SKM-1 treated with dmso at 0.1 percent for 144 hours (cell line): ENCODE measurements around the gene WDR64.
A peak's percentile ranks its signal among the peaks of the same experiment; 100 is the strongest.
"Not testable (repeated sequence)": the region's sequence is repeated elsewhere in the genome, so short reads cannot be mapped to it uniquely, and the experiment has no call there.

Experiments used
- DNase-seq: peaks from one replicate; lab custom pipeline; 2025; ENCODE audit not compliant: unreplicated experiment; lab: John Stamatoyannopoulos, UW

Gene WDR64

DNA sequence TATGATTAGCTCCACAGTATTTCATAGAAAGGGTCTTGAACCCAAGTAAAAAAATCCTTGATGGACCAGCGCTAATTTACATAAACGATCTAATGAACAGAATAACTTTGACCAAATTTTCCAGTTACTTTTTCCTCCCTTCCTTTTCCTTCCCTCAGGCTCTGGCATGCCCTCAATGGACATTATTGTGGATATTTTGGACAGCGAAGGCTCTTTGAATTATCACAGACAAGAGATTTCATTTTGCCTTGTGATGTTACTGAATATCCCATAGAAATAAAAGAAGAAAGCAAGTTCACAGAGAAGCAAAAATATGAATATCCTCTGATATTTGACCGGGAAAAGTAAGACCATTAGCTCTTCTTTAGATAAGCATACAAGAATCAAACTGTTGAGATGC lies 135.6 kb downstream of the WDR64 start:
- no peak for DNase-seq

DNA sequence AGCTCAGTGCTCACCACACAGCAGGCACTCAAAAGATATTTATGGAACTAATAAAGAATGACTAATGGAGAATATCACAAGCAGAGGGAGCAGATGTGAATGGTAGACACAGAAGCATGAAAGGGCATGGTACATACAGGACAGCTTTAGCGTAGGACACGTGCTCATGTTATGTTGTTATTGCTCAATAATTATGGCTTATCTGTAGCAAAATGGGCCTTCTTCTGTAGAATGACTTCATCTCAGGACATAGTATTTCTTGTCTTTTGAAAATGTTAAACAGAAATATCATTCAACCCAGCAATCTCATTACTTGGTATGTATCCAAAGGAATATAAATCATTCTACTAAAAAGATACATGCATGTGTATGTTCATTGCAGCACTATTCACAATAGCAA lies 137.0 kb downstream of the WDR64 start:
- DNase-seq, result no peak

DNA sequence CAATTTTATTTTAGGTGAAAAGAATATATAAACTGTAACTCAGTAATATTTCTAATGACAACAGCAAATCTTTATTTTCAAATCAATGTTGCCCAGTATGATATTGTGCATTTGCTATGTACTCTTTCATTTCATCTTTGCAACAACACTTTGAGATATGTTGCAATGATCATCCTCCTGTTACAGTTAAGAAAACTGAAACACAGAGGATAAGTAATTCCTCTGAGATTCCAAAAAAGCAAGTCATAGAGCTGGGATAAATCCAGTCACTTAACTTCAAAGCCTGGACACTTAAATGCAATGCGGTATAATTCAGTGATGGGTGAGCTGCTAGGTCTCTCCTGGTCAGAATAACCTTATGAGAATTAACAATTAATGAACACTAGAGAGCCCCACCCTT lies 147.3 kb downstream of the WDR64 start:
- no peak for DNase-seq

DNA sequence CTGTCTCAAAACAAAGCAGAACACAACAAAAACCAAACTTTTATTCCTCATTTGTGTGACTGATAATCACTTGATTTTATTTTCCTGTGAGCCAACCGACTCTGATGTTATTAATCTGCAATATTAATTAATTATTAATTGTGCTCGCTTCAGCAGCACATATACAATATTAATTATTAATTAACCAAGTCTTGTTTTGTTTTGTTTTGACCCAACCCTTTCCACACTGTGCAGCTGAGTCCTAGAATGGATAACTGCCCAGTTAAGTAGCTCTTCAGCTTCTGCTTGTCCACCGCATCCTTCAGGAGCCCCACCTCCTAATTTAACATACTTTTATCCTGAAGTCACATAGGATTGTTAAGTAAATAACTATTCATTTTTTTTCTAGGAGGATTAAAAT lies 148.6 kb downstream of the WDR64 start:
- no peak for DNase-seq

DNA sequence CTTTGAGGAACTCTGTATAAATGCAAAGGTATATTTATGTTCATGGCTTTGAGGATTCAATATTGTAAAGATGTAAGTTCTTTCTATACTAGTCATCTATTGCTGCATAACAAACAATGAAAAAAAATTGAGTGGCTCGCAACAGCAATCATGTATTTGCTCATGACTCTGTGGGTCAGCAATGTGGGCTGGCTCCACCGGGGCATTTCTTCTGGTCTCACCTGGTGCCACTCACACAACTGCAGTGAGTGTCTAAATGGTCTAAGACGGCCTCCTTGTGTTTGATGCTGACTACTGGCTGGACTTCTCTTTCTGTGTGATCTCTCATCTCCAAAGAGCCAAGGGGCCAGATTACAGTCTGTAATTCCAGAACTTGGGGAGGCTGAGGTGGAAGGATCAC lies 150.8 kb downstream of the WDR64 start:
- DNase-seq, result no peak

DNA sequence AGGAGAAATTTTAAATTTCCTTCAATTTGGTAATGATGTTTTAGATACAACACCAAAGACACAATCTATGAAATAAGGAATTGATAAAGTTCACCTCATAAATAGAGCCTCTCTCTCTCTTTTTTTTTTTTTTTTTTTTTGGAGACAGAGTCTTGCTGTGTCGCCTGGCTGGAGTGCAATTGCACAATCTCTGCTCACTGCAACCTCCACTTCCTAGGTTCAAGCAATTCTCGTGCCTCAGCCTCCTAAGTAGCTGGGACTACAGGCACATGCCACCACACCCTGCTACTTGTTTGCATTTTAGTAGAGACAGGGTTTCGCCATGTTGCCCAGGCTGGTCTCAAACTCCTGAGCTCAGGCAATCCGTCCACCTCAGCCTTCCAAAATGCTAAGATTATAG lies 152.6 kb downstream of the WDR64 start:
- DNase-seq, result not testable (repeated sequence)

DNA sequence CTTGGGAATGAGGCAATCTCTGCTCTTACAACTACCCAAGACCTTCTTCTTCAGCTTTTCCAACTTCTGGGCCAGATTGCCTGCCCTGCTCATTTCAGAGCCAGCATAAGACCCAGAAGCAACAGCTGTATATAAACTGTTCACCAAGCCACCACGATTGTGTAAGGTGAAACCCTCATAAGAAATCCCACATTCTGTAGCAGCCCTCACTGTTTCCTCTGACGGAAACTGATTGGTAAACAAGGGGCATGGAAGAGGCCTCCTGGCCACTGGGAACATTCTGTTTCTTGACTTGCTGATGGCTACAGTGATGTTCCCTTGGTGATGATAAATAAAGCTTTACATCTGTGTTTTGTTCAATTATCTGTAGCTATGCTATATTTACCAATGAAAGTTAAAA lies 156.2 kb downstream of the WDR64 start:
- DNase-seq, result no peak

DNA sequence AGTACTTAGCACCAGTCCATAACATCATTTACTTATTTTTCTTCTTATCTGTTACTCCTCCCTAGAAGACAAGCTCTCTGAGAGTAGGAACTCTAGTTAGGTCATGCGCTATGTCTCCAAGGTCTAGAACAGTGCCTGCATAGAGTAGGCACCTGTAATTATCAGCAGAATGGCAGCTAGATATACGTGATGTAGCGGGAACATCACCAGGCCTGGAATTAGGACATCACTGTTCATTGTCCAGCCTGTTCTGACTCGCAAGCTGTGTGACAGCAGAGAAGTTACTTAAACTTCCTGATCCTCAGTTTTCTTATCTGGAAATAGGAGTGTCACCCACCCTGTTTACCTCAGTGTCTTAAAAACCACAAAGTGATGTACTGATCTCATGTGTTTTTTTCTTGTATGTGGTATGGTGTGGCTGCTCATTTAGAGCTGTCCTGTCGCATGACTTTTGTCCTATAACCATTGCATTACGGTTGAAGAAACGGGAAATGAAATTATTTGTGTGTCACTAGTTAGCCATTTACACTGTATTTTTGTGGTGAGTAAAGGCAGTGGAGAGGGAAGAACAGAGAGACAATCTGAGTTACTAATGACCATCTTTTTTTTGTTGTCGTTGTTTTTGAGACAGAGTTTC lies 158.8 kb downstream of the WDR64 start:
- no peak for DNase-seq

DNA sequence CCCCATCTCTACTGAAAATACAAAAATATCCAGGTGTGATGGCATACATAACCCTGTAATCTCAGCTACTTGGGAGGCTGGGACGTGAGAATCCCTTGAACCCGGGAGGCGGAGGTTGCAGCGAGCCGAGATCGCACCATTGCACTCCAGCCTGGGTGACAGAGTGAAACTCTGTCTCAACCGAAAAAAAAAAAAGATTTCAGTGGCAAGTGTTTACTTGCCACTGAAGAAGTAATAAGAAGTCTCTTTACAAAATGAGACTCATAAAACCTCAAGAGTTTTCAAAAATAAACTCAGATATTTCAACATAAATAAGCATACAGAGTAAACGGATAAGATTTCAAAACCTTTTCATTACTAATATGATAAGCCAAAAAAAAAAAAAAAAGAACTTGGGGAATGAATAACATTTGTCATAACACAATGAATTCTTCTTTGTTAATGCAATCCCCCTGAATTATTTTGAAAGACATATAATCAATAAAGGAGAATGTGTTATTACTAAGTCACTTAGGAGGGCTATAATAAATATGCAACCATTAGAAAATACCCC lies 161.8 kb downstream of the WDR64 start:
- DNase-seq, result no peak

DNA sequence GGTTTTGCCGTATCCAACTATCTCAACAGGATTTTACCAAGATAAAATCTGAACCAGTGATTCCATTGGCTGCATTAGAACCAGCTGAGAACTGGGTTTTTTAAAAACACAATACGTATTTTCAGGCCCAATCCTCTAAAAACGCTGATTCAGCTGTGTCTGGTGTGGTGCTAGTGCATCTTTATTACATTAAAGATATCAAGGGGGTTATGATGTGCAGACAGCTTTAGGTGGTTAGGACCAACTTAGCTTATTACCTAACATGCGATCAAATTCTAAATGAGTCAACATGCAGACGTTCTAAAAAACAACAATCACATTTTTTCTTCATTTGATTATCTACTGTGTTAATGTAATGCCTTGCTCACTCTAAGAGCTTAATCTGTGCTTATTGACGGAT lies 163.9 kb downstream of the WDR64 start:
- no peak for DNase-seq

DNA sequence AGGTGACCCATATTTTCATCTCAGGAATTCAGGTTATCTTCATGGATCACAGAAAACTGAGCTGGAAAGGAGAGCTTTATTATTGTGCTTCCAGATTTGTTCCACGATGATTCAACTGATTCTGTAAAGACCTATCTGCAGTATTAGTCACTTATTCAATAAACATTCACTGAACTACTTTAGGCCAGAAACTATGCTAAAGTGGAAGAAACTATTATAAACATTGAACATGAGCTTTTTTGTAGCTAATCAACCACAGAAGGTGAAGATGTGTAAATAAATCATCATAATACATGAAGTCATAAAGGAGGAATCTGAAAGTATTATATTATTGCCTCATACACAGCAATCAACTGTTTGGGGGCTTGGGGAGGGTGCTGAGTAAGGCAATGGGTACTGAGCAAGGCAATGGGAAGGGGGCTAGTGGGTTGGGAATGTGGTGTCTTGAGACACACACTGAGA lies 165.3 kb downstream of the WDR64 start:
- DNase-seq, result no peak

DNA sequence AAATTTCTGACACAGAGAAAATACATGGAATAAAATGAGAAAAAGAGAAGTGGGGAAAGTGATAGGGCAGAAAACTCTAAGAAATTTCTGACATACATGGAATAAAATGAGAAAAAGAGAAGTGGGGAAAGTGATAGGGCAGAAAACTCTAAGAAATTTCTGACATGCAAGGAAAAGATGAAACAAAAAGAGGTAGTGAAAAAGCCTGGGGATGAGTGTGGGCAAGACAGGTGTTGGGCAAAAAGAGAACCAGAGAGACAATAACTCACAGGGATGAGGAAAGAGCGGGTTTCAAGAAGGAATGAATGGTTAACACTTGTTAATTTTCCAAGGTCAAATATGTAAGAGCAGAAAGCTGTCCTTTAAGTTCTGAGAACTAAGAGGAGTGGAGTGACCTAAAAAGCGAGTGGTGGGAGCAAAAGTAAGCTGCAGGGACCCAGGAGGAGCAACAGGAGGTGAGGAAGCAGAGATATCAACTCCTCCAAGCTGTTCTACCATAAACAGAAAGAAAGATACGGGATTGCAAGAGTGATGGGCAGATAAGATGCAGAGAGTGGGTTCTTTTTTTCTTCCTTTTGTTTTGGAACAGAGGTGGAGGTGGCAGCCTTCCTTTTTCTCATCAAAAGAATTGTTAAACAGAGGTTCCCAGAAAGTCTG lies 166.0 kb downstream of the WDR64 start:
- peak; percentile 79 for DNase-seq

DNA sequence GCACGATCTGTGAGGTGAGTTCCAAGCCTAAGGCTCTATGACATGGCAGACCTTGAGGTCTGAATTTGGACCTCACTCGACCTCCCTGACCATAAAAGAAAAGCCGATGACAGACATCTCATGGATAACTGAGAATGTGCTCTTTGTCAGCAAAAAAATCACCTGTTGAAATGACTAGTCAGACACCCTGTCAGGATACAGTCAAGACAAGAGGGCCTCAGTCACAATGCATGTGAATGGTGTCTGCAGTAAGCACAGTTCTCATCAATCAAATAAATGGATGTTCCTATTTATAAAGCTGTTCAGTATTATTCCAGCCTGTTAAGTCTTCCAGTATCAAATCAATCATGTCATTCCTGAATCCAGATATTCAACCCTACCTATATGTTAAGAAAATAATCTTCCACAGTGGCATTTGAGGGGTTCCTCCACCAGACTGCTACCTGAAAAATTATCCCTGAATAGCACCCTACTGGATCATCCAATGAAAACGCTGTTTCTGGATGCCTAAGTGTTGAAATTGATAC lies 167.3 kb downstream of the WDR64 start:
- no peak for DNase-seq

DNA sequence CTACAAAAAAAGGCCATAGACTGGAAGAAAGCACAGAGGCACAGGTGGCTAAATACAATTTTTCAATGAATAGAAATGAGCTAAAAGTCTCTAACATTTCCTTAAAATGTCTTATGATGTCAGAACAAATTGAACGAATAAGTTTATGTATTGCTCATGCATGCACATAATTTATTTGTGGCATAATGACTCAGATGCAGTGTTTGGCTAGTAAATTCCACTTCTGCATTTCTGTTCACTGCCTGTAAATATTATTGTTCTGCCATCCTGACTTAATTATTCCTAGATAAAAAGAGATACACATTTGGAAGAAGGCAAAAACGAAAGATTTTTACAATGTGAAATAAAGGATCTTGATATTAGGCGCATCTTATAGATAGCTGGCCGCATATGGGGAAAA lies 169.3 kb downstream of the WDR64 start:
- no peak for DNase-seq

DNA sequence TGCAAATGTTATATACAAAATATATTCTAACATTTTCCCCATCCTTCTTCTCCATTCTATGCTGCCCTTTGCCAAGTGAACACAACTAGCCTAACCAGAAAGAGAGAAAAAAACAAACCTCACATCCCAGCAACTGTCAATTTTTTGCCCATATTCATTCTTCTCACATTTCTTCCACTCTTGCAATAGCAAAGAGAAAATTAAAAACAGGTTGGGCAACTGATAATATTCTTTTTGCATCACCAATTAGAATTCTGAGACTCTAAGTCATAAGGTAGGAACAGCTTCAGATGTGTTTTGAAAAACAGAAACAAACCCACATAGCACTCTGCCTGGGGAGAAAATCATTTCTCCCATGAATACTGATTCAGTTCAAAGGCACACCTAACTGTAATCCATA lies 170.8 kb downstream of the WDR64 start:
- no peak for DNase-seq

DNA sequence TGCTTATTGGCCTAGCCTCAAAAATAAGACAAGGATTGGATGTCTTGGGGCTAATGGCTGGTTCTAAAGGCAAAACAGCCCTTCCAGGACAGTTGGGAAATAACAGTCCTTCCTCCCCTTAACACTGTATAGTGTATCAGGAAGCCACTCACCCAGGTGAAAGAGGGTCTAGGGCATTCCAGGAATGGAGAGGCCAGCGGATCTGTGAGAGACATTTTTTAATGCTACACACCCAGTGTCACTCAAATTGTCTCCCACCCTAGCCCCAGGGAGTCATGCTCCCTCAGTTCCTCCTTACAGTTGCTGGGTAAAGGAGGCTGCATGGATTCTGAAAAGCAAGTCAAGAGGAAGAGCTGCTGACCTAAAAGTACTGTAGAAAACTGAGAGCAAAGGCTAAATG lies 171.8 kb downstream of the WDR64 start:
- no peak for DNase-seq

DNA sequence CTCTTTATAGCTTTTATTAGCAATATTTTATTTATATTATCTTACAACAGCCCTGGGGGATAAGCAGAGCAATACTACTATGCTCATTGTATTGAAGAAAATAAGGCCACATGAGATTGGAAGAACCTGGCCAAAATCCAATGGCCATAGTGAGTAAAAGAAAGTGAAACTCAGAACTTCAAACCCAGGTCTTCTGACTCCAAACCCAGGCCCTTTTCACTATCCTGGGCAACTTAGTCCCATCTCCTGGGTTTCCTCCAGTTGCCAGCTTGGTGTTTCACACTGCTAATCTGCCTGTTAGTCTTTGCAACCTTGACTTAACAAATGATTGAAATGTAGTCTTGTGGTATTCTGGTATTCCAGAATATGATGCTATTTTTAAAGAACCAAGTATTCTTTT lies 173.5 kb downstream of the WDR64 start:
- DNase-seq, result no peak

DNA sequence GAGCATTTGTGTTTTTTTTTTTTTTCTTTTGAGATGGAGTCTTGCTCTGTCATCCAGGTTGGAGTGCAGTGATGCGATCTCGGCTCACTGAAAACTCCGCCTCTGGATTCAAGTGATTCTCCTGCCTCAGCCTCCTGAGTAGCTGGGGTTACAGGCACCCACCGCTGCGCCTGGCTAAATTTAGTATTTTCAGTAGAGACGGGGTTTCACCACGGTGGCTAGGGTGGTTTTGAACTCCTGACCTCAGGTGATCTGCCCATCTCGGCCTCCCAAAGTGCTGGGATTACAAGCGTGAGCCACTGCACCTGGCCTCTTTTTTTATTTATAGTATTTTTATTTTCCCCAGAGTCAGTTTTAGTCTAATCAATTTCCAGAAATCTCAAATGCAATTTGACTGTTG lies 174.5 kb downstream of the WDR64 start:
- DNase-seq, result not testable (repeated sequence)

DNA sequence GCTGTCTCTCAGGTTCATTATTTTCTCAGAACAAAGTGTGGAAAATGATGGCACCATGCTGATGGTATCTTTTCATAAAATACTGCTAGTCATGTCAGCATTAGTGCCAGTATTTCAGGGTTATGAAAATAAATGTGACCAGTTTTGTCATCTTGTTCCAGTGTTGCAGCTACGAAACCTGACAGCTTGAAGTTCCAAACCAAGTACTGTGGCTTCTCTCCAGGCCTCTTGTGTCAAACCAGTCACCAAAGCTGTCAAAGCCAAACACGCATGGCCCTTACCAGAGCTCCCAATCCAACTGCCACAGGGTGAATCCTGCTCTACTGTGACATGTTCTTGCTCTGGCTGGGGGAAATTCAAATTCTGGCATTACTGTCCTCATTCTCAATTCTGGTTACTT lies 175.2 kb downstream of the WDR64 start:
- DNase-seq, result no peak

DNA sequence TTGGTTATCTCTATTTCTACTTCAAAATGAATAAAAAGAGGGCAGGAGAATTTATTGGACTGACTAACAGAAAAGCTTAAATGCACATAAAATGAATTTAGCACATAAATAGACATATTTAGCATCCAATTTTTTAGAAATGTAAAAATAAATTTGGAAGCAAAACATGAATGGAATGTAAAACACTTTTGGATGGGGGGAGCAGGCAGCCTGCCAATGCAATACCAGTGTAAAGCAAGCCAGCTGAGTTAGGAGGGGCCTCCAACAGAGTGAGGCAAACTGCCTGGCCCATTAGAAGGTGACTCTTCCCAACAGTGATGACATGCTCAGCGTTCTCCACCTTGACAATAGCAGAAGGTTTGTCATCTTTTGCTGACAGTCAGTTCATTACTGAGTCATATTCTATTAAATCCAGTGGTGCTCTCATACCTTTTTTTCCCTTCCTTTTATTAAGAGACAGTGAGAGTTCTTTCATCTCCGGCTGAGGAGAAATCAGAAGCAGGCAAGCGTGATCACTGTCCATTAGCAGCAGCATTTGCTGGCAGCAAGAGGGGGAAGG lies 176.5 kb downstream of the WDR64 start:
- no peak for DNase-seq

DNA sequence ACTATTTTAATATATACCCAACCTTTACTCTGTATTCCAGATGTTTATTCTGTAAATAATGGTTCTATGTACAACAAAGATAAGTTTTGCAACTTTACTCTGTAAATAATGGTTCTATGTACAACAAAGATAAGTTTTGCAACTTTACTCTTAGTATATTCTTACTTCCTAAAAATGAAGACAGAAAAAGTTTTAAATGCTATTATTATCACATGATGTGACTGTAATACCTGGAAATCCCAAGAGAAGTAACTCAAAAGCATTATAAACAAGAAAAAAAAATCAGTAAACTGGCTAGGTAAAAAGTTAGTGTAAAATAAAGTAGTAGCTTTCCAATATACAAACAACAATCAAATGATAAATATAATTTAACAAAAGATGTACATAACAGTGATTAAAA lies 177.4 kb downstream of the WDR64 start:
- DNase-seq, result no peak

DNA sequence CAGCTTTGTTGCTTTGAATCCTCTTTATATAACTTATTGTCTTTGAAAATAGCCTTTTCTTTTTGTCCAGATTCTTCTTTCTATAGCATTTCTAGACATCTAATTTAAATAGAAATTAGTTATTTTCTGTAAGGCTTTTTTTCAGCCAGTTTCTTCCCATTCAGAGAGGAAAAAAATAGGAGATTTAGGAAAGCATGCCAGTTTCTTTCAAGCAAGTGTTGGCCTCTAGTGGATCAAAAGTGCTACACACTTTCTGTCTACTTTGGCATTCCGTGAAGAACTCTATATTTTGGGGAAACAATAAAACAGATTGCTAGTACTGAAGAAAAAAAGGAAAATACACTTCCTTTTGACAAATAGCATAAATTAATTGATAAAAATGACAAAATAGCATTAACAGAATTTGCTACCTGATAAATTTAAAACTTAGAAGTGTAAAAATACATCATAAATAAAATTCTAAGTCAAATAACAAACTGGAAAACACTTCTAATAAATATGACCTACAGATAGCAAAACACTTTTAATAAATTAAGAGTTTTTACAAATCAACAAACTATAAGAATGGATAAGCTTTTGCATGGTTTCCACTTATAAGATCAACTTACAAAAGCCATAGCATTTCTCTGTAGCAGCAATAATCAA lies 182.8 kb downstream of the WDR64 start:
- DNase-seq, result peak; percentile 31
